ENCODE measurements around the gene GLIPR2.
"Not testable (repeated sequence)": the region's sequence is repeated elsewhere in the genome, so short reads cannot be mapped to it uniquely, and the experiment has no call there.

GLIPR2 gene

DNA sequence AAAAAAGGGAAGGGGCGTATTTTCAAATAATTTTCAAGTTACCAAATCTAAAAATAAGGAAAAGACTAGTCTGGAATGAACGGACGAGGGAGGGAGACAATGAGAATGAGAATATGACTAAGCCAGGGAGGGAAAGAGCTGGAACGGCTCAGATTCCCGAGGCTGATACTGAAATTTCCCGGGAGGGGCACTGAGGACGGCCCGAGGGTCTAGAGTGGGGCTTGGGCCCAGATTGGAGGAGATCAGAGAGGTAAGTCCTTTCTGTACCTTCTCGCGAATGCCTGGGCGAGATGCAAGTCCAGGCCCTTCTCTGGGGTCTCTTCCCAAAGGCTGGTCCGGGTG, 29.3 kb downstream of the GLIPR2 start:
- no peak for DNase-seq

DNA sequence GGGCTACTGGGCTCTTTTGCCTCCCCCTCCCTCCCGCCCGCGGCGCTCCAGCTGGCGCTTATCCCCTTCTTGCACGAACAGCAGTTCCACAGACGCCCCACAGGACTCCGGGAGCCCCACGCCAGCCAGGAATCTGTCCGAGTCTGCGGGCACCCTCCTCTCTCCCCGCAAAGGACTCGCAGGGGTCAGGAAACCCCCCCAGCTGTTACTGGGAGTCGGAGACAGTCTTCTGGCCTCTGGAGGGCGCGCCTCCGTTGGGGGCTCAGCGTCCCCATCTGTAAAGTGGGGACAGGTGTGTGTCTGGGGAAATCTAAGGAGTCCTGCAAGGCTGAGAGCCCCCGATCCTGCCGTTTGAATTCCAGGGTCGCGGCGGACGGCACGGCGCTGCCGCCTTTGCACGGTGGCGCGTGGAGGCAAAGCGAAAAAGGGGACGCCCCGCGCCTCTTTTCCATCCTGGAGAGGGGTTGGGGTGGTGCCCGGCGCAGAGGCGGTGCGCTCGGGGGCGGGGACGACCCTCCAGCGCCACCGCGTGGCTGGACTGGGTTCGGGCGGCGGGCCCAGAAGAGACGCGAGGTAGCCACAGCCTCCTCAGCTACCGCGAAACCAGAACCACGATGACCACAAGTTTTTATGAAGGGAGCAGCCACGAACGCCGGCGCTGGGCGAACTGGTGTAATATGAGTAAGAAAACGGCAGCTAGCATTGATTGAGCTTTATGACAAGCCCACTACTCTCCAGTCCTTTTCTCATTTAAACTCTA, 29.8 kb downstream of the GLIPR2 start:
- peak; percentile 68 for DNase-seq

DNA sequence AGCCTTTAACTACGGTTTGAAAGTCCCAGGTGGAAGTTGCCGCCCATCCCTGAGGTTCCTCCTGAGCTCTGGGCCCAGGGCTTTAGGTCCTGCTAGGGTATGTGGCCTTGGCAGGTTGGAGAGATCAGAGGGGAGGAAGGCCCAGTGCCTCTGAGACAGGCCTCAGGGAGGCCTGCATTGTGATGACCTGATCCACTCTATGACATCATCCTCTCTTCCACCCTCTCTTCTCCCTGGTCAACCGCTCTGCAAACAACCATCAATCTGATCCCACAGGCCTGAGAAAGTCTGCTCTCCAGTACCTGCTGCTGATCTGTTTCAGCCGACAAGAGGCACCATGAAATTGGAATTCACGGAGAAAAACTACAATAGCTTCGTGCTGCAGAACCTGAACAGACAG, 32.6 kb downstream of the GLIPR2 start, which contains the start of gene CCIN:
Gene CCIN (plus strand): TSS at position 223 of the 400 bp plus-strand sequence. CDS start 115 bp downstream, at position 338.
- DNase-seq = no peak

DNA sequence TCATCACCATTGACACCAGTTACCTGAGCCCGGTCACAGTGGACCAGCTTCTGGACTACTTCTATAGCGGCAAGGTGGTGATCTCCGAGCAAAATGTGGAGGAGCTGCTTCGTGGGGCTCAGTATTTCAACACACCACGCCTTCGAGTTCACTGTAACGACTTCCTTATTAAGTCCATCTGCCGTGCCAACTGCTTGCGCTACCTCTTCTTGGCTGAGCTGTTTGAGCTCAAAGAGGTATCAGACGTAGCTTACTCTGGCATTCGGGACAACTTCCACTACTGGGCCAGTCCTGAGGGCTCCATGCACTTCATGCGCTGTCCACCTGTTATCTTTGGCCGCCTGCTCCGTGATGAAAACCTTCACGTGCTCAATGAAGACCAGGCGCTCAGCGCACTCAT, 33.2 kb downstream of the GLIPR2 start:
- no peak for DNase-seq

DNA sequence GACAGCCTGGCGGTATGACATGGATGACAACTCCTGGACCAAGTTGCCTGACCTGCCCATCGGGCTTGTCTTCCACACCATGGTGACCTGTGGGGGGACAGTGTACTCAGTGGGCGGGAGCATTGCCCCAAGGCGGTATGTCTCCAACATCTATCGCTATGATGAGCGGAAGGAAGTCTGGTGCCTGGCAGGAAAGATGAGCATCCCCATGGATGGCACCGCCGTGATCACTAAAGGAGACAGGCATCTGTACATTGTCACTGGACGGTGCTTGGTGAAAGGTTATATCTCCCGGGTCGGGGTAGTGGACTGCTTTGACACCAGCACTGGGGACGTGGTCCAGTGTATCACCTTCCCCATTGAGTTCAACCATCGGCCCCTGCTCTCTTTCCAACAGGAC, 34.0 kb downstream of the GLIPR2 start:
- no peak for DNase-seq

DNA sequence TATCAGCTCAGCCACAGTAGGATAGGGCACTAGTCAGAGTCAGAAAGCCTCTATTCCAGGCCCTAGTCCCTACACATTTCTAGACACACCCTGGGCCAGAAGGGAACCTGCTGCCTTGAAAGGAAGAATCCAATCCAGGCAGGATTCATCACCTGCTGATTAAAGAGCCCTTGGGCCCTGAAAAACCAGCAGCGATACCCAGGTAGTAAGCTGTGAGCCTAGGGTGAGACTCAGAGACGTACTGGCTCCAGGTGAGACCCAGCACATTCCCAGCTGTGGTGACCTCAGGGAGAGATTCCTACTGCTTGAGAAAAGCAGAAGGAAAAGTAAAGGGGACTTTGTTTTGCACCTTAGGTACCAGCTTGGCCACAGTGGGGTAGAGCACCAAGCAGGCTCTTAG, 37.3 kb downstream of the GLIPR2 start:
- DNase-seq = no peak

DNA sequence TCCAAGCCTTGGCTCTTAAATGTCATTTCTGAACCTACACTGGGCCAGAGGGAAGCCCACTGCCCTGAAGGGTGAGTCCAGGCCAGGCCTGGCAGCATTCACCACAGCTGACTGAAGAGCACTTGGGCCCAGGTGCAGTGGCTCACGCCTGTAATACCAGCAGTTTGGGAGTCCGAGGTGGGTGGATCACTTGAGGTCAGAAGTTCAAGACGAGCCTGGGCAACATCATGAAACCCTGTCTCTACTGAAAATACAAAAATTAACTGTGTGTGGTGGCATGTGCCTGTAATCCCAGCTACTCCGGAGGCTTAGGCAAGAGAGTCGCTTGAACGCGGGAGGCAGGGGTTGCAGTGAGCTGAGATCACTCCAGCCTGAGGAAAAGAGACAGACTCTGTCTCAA, 37.7 kb downstream of the GLIPR2 start:
- DNase-seq = no peak

DNA sequence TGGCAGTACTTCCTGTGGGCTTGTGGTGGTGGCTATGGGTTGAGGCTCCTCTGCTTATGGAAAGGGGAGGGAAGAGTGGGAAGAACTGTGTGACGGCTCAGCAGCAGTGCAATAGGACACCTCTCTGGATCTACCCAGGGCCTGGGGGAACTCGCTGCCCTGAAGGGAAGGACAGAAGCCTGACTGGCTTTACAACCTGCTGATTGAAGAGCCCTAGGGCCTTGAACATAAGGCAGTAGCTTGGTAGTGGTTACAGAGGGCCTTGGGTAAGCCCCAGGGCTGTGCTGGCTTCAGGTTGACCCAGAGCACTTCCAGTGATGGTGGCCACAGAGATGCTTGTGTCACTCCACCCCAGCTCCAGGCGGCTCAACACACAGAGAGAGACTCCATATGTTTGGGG, 38.2 kb downstream of the GLIPR2 start:
- DNase-seq = no peak

DNA sequence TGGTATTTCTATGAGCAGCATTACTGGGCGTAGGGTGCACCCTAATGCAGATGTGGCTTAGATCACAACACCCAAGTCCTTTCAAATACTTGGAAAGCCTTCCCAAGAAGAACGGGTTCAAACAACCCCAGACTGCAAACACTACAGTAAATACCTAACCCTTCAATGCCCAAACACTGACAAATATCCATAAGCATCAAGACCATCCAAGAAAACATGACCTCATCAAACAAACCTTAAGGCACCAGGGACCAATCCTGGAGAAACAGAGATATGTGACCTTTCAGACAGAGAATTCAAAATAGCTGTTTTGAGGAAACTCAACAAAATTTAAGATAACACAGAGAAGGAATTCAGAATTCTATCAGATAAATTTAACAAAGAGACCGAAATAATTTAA, 38.7 kb downstream of the GLIPR2 start:
- DNase-seq = not testable (repeated sequence)

DNA sequence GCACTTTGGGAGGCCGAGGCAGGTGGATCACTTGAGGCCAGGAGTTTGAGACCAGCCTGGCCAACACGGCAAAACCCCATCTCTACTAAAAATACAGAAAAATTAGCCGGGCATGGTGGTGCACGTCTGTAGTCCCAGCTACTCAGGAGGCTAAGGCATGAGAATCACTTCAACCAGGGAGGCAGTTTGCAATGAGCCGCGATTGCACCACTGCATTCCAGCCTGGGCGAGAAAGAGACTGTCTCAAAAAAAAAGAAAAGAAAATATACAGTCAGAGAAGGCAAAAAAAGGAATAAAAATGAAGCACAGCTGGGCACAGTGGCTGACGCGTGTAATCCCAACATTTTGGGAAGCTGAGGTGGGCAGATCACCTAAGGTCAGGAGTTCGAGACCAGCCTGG, 40.0 kb downstream of the GLIPR2 start:
- not testable (repeated sequence) for DNase-seq

DNA sequence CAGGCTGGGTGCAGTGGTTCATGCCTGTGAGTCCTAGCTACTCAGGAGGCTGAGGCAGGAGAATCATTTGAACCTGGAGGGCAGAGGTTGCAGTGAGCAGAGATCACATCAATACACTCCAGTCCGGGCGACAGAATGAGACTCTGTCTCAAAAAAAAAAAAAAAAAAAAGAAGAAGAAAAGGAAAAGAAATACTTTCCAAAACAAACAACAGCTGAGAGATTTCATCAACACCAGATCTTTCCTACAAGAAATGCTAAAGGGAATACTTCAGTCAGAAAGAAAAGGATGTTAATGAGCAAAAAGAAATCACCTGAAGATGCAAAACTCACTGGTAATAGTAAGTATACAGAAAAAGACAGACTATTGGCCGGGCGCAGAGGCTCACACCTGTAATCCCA, 41.0 kb downstream of the GLIPR2 start:
- DNase-seq = no peak

DNA sequence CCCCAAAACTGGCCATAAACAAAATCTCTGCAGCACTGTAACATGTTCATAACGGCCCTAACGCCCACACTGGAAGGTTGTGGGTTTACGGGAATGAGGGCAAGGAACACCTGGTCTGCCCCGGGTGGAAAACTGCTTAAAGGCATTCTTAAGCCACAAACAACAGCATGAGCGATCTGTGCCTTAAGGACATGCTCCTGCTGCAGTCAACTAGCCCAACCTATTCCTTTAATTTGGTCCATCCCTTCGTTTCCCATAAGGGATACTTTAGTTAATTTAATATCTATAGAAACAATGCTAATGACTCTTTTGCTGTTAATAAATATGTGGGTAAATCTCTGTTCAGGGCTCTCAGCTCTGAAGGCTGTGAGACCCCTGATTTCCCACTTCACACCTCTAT, 43.7 kb downstream of the GLIPR2 start:
- not testable (repeated sequence) for DNase-seq

DNA sequence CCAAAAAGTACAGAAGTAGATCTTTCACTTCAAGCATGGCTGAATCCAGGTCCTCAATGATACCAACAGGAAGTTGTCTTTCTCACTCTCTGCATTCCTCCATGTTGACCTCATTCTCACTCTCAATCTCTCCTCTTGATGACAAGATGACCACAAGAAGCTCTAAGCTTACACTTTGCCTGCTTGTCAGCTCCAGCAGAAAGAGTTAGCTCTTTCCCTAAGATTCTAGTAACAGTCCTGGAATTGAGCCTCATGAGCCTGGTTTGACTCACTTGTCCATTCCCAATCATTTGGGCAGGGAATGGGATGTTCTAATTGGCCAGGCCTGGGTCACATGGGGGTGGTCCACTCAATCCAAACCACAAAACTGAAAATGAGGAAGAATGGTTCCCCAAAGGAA, 50.9 kb downstream of the GLIPR2 start:
- no peak for DNase-seq

DNA sequence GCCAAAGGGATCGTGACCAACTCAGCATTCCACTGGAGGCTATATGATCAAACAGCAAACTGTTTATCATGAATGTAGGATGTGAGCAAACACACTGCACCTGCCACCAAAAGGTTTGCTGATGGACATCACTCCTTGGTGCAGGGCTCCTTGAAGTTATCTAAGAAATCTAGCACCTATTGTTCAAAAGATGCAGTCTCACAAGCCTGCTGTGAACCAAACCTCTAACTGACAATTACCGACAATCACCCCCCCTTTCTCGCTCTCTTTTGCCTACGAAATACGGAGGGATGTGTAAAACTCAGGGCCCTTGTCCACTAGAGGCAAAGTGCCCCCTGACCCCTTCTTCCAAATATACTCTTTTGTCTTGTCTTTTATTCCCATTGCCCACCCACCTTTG, 51.7 kb downstream of the GLIPR2 start:
- DNase-seq = no peak

DNA sequence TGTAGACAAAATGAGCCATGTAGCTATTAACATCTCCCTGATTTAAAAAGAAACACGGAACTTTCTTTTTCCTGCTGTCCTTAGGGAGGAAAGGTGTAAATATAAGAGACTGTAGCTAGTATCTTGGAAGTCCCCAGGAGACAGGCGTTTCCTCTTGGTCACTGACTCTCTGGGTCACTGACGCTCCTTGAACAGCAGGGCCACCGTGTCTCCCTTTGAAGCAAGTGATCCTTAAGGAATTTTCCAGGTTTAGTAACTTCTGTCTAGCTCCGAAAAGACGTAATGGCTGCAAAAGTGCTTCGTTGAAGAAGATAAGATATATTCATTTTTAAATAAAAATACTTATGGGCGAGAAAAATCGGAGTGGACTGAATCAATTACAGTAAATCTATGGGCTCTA, 53.4 kb downstream of the GLIPR2 start:
- DNase-seq = no peak

DNA sequence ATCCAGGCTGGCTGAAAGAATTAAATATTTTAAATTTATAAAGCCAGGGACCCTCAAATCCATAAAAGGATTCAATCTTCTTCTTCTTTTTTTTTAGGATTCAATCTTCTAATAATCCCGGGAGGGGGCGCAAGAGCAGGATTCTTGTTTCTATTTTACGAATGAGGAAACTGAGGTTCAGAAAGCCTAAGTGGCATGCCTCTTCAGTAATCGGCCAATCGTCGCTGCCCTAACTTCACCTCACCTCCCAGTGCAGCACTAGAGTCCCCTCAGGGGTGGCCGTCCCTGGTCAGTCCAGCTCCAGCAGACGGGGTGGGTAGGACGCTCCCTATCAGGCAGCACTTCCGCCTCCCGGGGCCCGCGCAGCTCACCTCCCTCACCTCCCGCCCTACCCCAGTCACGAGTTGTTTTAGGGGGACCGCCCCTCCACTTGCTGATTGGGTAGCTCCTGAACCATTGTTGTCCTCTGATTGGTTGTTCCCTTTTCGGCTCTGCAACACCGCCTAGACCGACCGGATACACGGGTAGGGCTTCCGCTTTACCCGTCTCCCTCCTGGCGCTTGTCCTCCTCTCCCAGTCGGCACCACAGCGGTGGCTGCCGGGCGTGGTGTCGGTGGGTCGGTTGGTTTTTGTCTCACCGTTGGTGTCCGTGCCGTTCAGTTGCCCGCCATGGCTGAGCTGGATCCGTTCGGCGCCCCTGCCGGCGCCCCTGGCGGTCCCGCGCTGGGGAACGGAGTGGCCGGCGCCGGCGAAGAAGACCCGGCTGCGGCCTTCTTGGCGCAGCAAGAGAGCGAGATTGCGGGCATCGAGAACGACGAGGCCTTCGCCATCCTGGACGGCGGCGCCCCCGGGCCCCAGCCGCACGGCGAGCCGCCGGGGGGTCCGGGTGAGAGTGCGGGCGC, 54.1 kb downstream of the GLIPR2 start, which contains the start of gene CLTA:
Gene CLTA (plus strand): TSS at position 534 of the 902 bp plus-strand sequence. CDS start 136 bp downstream, at position 670.
- DNase-seq = peak; percentile 97

DNA sequence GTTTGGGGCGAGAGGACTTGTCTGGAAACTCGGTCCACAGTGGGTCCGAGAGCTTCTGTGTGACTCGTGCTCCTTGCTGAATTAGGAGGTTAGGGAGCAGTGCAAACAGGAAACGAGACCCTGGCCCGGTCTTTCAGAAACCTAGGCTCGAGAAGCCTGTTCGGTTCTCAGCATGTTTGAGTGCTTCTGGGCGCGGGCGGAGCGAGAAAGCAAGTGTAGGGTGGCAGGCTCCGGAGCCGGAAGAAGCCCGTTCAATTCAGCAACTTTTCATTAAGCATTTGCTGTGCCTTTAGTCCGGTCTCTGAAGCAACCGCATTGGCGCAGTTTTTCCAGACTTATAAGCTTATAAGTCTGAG, 54.7 kb downstream of the GLIPR2 start:
- no peak for DNase-seq

DNA sequence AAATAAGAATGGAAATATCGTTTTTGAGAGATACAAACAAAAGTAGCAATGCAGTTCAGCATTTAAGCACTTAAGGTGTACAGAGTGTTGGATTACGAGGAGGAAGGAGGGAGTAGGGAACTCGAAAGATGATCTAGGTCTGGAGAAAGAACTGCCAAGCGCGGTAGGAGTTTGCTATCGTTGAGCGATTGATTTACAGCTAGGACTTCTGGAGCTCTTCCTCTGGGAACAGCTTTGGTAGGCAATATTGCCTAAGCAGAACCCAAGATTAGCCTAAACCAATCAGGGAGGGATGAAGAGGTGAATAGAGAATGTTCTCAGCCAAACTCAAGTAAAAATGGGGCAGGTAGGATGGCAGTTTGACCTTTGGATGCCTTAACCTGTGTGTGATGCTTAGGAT, 55.2 kb downstream of the GLIPR2 start:
- no peak for DNase-seq

DNA sequence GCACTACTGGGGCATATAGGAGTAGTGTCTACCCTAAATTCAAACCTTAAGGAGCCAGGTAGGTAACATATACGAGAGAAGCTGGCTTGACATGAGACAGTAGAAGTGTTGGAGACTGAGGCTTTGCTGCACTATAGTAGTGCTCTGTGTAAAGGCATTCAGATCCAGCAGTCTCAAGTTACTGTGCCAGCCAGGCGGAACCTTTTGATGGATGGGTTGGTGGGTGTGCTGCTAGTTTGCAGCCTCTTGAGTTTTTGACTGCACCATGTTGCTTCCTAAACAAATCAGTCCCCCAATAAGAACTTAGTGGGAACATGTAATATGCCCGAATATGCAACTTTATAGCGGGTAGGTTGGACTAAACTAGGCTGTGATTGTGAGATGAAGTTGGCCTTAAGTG, 55.7 kb downstream of the GLIPR2 start:
- no peak for DNase-seq

DNA sequence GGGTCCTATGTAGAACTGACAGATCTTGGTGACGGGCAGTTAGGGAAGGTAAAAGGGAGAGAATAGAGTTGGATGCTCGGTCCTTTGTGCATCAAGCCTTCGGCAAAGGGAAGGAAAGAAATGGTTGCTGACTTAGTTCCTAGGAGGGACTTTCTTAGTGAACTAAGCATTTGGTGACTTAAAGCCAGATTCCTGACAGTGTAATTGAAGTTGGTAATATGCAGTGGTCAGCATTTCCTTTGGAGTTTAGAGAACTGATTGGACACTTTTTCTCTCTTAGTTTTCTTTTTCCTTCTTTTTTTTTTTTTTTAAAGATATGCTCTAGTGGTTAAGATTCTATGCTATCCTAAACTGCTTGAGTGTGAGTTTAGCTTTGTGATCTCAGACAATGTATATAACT, 56.5 kb downstream of the GLIPR2 start:
- no peak for DNase-seq

DNA sequence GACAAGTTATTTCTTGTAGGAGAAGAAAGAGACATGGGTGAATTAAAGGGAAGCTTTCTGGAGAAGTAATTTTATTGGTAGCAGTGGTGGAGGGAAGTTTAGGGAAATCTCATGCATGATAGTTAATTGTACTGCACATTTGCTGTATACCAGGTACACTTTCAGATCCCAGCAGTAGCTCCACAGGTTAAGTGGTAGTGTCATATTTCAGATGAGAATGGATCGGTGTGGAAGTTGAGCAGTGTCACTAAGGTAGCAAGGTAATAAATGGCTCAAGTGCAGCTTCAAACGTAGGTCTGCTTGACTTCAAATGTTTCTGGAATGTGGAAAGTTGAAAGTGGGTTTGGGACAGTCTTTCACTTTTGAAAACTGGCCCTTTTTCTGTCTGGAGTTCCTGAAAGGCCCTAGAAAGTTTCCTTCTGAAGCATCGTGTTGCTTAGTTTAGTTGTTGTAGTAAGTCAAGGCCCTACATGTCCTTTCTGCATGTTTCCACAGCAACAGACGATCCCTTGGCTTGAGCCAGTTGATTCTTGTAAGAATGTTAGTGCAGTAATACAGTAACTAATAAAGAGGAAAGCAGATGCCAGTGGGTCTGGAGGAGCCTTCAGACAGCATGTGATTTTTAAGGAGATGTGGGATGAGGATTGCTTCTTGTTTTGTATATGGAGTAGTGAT, 57.9 kb downstream of the GLIPR2 start:
- no peak for DNase-seq

DNA sequence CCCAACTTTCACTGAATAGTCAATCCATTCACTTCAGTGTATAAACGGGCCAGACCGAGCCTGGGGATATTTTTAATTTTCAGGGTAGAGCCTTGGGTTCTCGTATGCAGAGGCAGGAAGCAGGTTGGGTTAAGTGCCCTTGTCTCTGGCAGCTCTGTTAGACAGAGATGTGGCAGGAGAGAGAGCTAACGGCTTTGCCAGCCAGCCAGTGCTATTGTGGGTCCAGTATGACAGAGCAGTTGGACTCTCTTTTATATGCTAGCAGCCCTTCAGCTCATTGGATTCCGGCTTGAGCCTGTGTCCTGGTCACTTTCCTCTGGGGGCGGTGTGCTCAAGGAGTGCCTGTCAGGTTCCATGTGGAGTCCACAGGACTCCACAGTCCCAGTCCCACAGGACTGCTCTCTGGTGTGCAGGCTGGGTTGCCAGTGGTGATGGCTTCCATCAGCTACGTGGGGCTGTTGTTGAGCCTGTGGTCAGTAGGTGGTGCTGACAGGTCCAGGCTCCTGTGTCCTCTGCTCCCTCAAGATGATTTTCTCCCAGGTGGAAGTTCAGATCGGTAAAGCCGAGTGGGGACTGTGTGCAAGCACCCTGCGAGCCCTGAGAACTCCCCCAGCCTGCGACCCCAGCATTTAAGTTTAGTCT, 68.5 kb downstream of the GLIPR2 start:
- DNase-seq = no peak

DNA sequence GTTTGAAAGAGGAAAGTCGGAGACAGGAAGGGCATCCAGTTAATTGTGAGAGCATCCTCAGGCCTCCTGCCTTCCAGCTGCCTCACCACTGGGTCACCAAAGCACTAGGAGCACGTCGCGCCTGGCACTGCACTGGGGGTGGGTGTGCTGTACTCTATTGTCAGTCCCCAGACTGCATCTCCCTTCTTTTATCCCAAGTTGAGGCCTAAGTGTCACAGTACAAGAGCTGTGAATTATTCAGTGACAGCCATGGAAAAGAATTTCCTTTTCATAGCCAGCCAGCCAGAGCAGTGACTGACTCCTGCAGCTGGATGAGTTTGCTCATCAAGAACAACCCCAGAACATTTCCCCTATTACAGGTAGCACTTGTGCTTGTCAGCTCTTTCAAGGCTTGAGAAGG, 70.5 kb downstream of the GLIPR2 start:
- no peak for DNase-seq
